Measurements from ENCODE around the gene IL18R1. TPM values are rescaled to one million over a fixed set of nuclear protein-coding genes. Genes with fewer than 3 reads are reported as not detected.

Gene IL18R1
- polyA plus RNA-seq, 4 donors, result 2.2 to 5.2 (median 3.9) TPM

Other genes with a start within 250 kb of the IL18R1 start
- gene IL1R1, start 213.1 kb upstream of the IL18R1 start, polyA plus RNA-seq, result 10 to 100 TPM in 3 of 4 donors, 1 to 10 TPM in 1; 2.9 to 36.7 (median 17.2) TPM
- under 1 TPM in 2 of 4 donors, not detected in 2; 0.25 to 0.34 TPM for gene IL1RL2, start 168.8 kb upstream of the IL18R1 start, polyA plus RNA-seq
- 10 to 100 TPM in 1 of 4 donors, 1 to 10 TPM in 2, under 1 TPM in 1; 0.31 to 14.6 (median 2.4) TPM for gene IL1RL1, start 44.2 kb upstream of the IL18R1 start, polyA plus RNA-seq
- under 1 TPM; 0.22 to 1.00 (median 0.47) TPM for gene IL18RAP, start 67.4 kb downstream of the IL18R1 start, polyA plus RNA-seq
- under 1 TPM in 1 of 4 donors, not detected in 3; 0.07 TPM for gene SLC9A4, start 117.4 kb downstream of the IL18R1 start, polyA plus RNA-seq